Gastrocnemius medialis (tissue), 4 donors: Measurements from ENCODE around the gene RAD51B. TPM values are rescaled to one million over a fixed set of nuclear protein-coding genes. Genes with fewer than 3 reads are reported as not detected.

ENCODE experiments used
- ATAC-seq, 2 donors: fragments of 150-250 bp; one replicate each; pipeline ENCODE4 v1.9.1; 2016
- DNase-seq, 2 donors: peaks; one replicate each; pipeline ENCODE4 v3.0.0-alpha.2; 2019
- H3K27ac ChIP-seq, 4 donors: fragments of 200-600 bp; sonication (generic); 1 replicate in 1 of 4; 2 replicates in 3 of 4; pipeline ENCODE4 v1.5.1; 2016 to 2018; ENCODE audit warnings: mild to moderate bottlenecking in 2 of 4, moderate library complexity in 1 of 4
- H3K27me3 ChIP-seq, 3 donors: fragments of 200-600 bp; sonication (generic) in 2 of 3; 1 replicate in 1 of 3; 2 replicates in 2 of 3; pipeline versions ENCODE4 v1.5.1 to v1.6.0; 2016 to 2019; ENCODE audit warnings: mild to moderate bottlenecking in 1 of 3, moderate library complexity in 1 of 3
- H3K36me3 ChIP-seq, 2 donors: fragments of 200-600 bp; sonication (generic) in 1 of 2; one replicate each; pipeline ENCODE4 v1.5.1; 2017 to 2018
- H3K4me1 ChIP-seq, 2 donors: fragments of 200-600 bp; sonication (generic) in 1 of 2; one replicate each; pipeline ENCODE4 v1.5.1; 2016 to 2017; ENCODE audit warnings: mild to moderate bottlenecking in 2 of 2
- H3K4me3 ChIP-seq, 4 donors: fragments of 200-600 bp; sonication (generic) in 3 of 4; 1 replicate in 1 of 4; 2 replicates in 3 of 4; pipeline ENCODE4 v1.5.1; 2016 to 2019; ENCODE audit warnings: mild to moderate bottlenecking in 2 of 4
- H3K9me3 ChIP-seq, 3 donors: fragments of 200-600 bp; sonication (generic) in 2 of 3; 1 replicate in 1 of 3; 2 replicates in 2 of 3; pipeline ENCODE4 v1.5.1; 2016 to 2019
- POLR2A ChIP-seq, 2 donors: fragments of 450-650 bp; IDR thresholded peaks; one replicate each; pipeline ENCODE4 v1.6.1; 2017; ENCODE audit warnings: antibody characterized with exemption in 2 of 2, mild to moderate bottlenecking in 2 of 2, moderate library complexity in 2 of 2
- in situ Hi-C, 4 donors: fragments of 200-750 bp; cut with MboI; loops; one replicate each; pipeline versions ENCODE4 v1.15.0 to v1.8.0; 2017; ENCODE audit warnings: low sequenced_read_pairs in 4 of 4
- intact Hi-C: fragments of 100-400 bp; cut with DNase I; formaldehyde crosslinking; loops from one replicate; pipeline ENCODE4 v1.15.1; 2023; ENCODE audit warnings: low total_unique reads
- total RNA-seq, 4 donors: library from RNA; depleted of rRNA; stranded (reverse); fragments of >200 nt; gene quantifications; one replicate each; pipeline versions ENCODE4 v1.1.0 to v1.2.3, GENCODE V29; 2016
- TF ChIP-seq, protein P1 (sequence below), 5 experiments: fragments of 450-650 bp in 3 of 5; fragments of 200-600 bp in 2 of 5; sonication (generic) in 2 of 5; IDR thresholded peaks in 4 of 5; conservative IDR thresholded peaks in 1 of 5; 1 replicate in 4 of 5; 2 replicates in 1 of 5; pipeline ENCODE4 v1.5.1; 2016 to 2019; ENCODE audit warnings: antibody characterized with exemption in 5 of 5, mild to moderate bottlenecking in 3 of 5, moderate library complexity in 3 of 5

The RAD51B gene
- total RNA-seq, 4 donors from 2014 or later: 1.6 to 3.3 (median 2.4) TPM

DNA sequence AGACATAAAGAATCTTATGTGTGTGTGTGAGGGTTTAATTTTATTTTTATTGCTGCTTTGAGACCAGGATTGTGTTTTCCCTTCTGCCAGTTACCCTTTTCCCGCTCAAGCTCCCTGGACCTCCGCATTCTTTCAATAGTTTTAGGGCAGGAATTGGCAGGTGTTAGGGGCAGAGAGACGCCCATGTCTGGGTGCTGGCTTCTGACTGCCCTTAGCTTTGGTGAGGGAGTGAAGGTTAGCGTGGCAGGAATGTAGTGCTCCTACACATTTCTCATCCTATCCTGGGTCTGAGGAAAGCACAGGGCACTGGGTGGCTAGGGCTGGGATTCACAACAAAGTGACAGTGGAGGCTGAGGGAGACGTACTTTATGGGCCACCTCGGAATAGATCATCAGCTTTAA lies 545.2 kb downstream of the RAD51B start:
- ATAC-seq (no peak), DNase-seq (no peak)
- H3K4me3 ChIP-seq: no peak overlapping the region
- in situ Hi-C loops (no loop called here), intact Hi-C loops (no loop called here)
- TF ChIP-seq, protein P1, sequence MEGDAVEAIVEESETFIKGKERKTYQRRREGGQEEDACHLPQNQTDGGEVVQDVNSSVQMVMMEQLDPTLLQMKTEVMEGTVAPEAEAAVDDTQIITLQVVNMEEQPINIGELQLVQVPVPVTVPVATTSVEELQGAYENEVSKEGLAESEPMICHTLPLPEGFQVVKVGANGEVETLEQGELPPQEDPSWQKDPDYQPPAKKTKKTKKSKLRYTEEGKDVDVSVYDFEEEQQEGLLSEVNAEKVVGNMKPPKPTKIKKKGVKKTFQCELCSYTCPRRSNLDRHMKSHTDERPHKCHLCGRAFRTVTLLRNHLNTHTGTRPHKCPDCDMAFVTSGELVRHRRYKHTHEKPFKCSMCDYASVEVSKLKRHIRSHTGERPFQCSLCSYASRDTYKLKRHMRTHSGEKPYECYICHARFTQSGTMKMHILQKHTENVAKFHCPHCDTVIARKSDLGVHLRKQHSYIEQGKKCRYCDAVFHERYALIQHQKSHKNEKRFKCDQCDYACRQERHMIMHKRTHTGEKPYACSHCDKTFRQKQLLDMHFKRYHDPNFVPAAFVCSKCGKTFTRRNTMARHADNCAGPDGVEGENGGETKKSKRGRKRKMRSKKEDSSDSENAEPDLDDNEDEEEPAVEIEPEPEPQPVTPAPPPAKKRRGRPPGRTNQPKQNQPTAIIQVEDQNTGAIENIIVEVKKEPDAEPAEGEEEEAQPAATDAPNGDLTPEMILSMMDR (IDR thresholded peaks at IDR 0.05 in 4 of 5, conservative IDR thresholded peaks at IDR 0.05 in 1 of 5): no peak
- no peak for TF ChIP-seq POLR2A (IDR thresholded peaks at IDR 0.05)
- no peaks in the 10 kb centered on the region for H3K36me3 ChIP-seq
- peak overlapping the region in 1 of 4 donors; percentile 22 for H3K27ac ChIP-seq
- H3K27me3 ChIP-seq: no peaks in the 10 kb centered on the region
- peaks cover 0 to 16% of the 10 kb centered on the region in 2 donors for H3K4me1 ChIP-seq
- H3K9me3 ChIP-seq: no peaks in the 10 kb centered on the region

DNA sequence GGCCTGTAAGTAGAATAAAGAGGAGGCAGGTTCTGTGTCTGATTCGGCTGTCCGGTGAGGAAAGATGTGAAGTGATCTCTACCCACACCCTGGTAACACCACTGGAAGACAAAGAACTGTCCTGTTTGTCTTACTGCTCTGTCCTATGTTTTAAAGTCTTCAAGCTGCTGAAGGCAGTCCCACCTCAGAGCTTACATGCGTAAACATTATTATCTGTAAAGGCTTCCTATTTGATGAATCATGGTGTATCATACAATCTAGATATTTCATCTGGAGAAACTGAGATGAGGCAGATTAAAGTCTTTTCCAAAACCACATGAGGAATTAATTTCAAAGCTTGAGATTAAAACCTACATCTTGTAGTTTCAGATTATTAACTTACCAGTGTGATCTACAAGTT lies 545.6 kb downstream of the RAD51B start:
- H3K27me3 ChIP-seq: no peaks in the 10 kb centered on the region
- H3K9me3 ChIP-seq: no peaks in the 10 kb centered on the region
- no peak for ATAC-seq
- H3K4me1 ChIP-seq: peaks cover 0 to 19% of the 10 kb centered on the region in 2 donors
- H3K4me3 ChIP-seq: no peak overlapping the region
- in situ Hi-C loops: no loop called here
- DNase-seq: no peak
- intact Hi-C loops: no loop called here
- H3K36me3 ChIP-seq: no peaks in the 10 kb centered on the region
- H3K27ac ChIP-seq: peak overlapping the region in 1 of 4 donors; percentile 22
- TF ChIP-seq, protein P1 (IDR thresholded peaks at IDR 0.05 in 4 of 5, conservative IDR thresholded peaks at IDR 0.05 in 1 of 5): no peak
- TF ChIP-seq POLR2A (IDR thresholded peaks at IDR 0.05): no peak

DNA sequence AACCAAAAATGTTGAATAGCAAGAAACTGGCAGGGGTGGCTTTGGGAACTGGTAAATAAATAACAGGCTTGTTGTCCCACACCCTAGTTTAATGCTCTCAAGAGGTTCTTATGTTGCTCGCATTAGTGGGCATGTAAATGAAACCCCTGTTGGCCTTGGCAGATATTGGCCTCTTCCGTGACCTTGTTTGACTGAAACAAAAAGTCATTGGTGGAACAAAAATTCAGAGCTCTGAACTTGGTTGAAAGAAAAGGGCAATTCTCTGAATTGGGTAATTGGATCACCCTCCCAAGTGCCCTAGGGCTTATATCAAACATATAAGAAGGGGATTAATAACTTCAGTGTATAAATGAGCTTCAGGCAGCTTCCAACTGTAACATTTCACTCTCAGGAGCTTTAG lies 547.1 kb downstream of the RAD51B start:
- intact Hi-C loops: no loop called here

DNA sequence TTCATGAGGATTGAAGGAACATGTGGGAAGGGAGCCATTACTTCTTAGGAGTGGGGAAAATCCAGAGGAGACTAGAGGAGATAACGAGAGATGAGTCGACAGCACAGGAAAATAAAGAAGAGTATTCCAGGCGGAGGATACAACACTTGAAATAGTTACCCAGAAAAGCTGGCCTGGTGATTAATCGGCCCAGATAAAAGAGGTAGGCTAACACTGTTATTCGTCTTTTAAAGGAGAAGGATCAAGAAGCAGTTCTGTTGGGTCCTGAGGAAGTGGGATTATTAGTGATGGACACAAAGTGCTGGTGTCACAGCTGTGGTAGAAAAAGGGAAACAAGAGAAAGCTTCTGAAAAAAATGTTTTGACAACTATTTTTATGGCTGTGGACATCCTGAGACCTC lies 548.0 kb downstream of the RAD51B start:
- ATAC-seq: no peak
- H3K36me3 ChIP-seq: no peaks in the 10 kb centered on the region
- TF ChIP-seq POLR2A (IDR thresholded peaks at IDR 0.05): no peak
- TF ChIP-seq, protein P1 (IDR thresholded peaks at IDR 0.05 in 4 of 5, conservative IDR thresholded peaks at IDR 0.05 in 1 of 5): no peak
- H3K27me3 ChIP-seq: no peaks in the 10 kb centered on the region
- intact Hi-C loops: no loop called here
- no peaks in the 10 kb centered on the region for H3K9me3 ChIP-seq
- H3K27ac ChIP-seq: peak overlapping the region in 1 of 4 donors; percentile 16
- in situ Hi-C loops: no loop called here
- no peak for DNase-seq
- no peak overlapping the region for H3K4me3 ChIP-seq
- H3K4me1 ChIP-seq: peaks cover 0 to 19% of the 10 kb centered on the region in 2 donors

More for the DNA sequence above, 547.1 kb downstream of the RAD51B start:
- no peak for ATAC-seq
- Histone ChIP-seq H3K4me1 (peaks cover 0 to 19% of the 10 kb centered on the region in 2 donors), H3K4me3 (no peak overlapping the region), H3K27ac (no peak overlapping the region), H3K36me3 (no peaks in the 10 kb centered on the region), H3K9me3 (no peaks in the 10 kb centered on the region), H3K27me3 (no peaks in the 10 kb centered on the region)
- in situ Hi-C loops: no loop called here
- no peak for DNase-seq
- TF ChIP-seq, protein P1 (IDR thresholded peaks at IDR 0.05 in 4 of 5, conservative IDR thresholded peaks at IDR 0.05 in 1 of 5): no peak
- no peak for TF ChIP-seq POLR2A (IDR thresholded peaks at IDR 0.05)

DNA sequence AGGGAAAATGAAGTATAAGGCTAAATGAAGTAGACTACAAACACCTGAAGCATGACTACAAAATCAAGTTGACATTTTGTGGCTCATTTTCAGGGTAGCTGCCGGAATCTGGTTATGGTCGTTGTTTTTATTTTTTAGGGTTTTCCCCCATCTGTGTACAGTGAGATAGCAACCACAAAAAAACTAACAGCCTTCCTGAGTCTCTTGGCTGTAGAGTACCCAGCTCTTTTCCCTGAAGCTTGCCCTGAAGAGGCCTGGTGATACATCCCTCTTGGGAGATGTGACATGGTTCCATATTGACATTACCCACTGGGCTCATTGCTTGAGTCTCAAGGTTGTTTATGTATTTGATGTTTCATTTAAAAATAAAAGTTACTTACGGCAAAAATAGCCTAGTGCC lies 549.3 kb downstream of the RAD51B start:
- Histone ChIP-seq H3K36me3 (no peaks in the 10 kb centered on the region), H3K27ac (no peak overlapping the region), H3K4me1 (peaks cover 0 to 19% of the 10 kb centered on the region in 2 donors), H3K27me3 (no peaks in the 10 kb centered on the region), H3K4me3 (no peak overlapping the region), H3K9me3 (no peaks in the 10 kb centered on the region)
- no peak for DNase-seq
- intact Hi-C loops (no loop called here), in situ Hi-C loops (no loop called here)
- ATAC-seq: no peak
- TF ChIP-seq, protein P1 (IDR thresholded peaks at IDR 0.05 in 4 of 5, conservative IDR thresholded peaks at IDR 0.05 in 1 of 5): no peak
- no peak for TF ChIP-seq POLR2A (IDR thresholded peaks at IDR 0.05)
